HG03457 (cell line): Measurements from ENCODE around the gene SYVN1.

Source experiments
- ATAC-seq: cut with Tn5 transposase; IDR thresholded peaks from one replicate; pipeline ENCODE4 v1.9.1; 2021; ENCODE audit warnings: moderate number of reproducible peaks; ENCODE audit not compliant: unreplicated experiment

The SYVN1 gene

GRCh38 chr11:65089621-65090020 lies 44.7 kb downstream of the SYVN1 start:
- ATAC-seq, result no peak

- ATAC-seq, result no peak
Observed at GRCh38 chr11:65087827-65088226, 46.5 kb downstream of the SYVN1 start.

GRCh38 chr11:65087216-65087615 lies 47.1 kb downstream of the SYVN1 start:
- ATAC-seq, result no peak

- no peak for ATAC-seq
Observed at GRCh38 chr11:65086809-65087208, 47.5 kb downstream of the SYVN1 start.

- ATAC-seq, result no peak
Observed at GRCh38 chr11:65085446-65085845, 48.9 kb downstream of the SYVN1 start.

- ATAC-seq, result no peak
Observed at GRCh38 chr11:65084598-65085375, 49.5 kb downstream of the SYVN1 start.

- peak; percentile 44 for ATAC-seq
Observed at GRCh38 chr11:65083834-65084597, 50.3 kb downstream of the SYVN1 start, which contains the start of the genes CDCA5 and ZFPL1. Gene CDCA5, minus strand, starts transcription at chr11:65084040. Its CDS starts 62 bp downstream, at chr11:65083978. Gene ZFPL1, plus strand, starts transcription at chr11:65084222. Its CDS starts 477 bp downstream, at chr11:65084699.

- peak; percentile 5 for ATAC-seq
Observed at GRCh38 chr11:65083134-65083833, 51.0 kb downstream of the SYVN1 start.

- no peak for ATAC-seq
Observed at GRCh38 chr11:65078786-65079342, 55.5 kb downstream of the SYVN1 start.

- no peak for ATAC-seq
Observed at GRCh38 chr11:65078151-65078550, 56.2 kb downstream of the SYVN1 start.

- no peak for ATAC-seq
Observed at GRCh38 chr11:65077451-65077850, 56.9 kb downstream of the SYVN1 start.
